Stomach (tissue), 9 donors: Measurements from ENCODE around the gene COQ6. TPM values are rescaled to one million over a fixed set of nuclear protein-coding genes. Genes with fewer than 3 reads are reported as not detected.

Source experiments
- DNase-seq, 2 donors: peaks; one replicate each; pipeline versions ENCODE4 v3.0.0 to v3.0.0-alpha.2; 2013 to 2019
- H3K27ac ChIP-seq, 5 donors: fragments of 200-600 bp in 4 of 5; sonication (generic) in 4 of 5; one replicate each; pipeline ENCODE4 v1.5.1; 2013 to 2019; ENCODE audit warnings: mild to moderate bottlenecking in 1 of 5, moderate library complexity in 1 of 5
- H3K27me3 ChIP-seq, 3 donors: fragments of 200-600 bp; sonication (generic); one replicate each; pipeline ENCODE4 v1.5.1; 2017 to 2019; ENCODE audit warnings: mixed run types in 1 of 3
- H3K36me3 ChIP-seq, 4 donors: fragments of 200-600 bp; sonication (generic); 1 replicate in 3 of 4; 2 replicates in 1 of 4; pipeline ENCODE4 v1.5.1; 2016 to 2019
- H3K4me1 ChIP-seq, 4 donors: fragments of 200-600 bp; sonication (generic); one replicate each; pipeline ENCODE4 v1.5.1; 2016 to 2019
- H3K4me3 ChIP-seq, 4 donors: fragments of 200-600 bp; sonication (generic) in 3 of 4; one replicate each; pipeline ENCODE4 v1.5.1; 2016 to 2019; ENCODE audit warnings: mild to moderate bottlenecking in 1 of 4
- H3K9me3 ChIP-seq, 4 donors: fragments of 200-600 bp; sonication (generic); one replicate each; pipeline ENCODE4 v1.5.1; 2016 to 2019
- CTCF ChIP-seq, 7 experiments: fragments of 450-650 bp in 4 of 7; fragments of 200-600 bp in 3 of 7; sonication (generic) in 3 of 7; IDR thresholded peaks; one replicate each; pipeline ENCODE4 v1.5.1; 2016 to 2019; ENCODE audit warnings: antibody characterized with exemption in 7 of 7, control low read depth in 2 of 7, mild to moderate bottlenecking in 1 of 7
- EP300 ChIP-seq: sonication (generic); formaldehyde crosslinking; IDR thresholded peaks from one replicate; pipeline ENCODE4 v1.6.1; 2017; ENCODE audit warnings: antibody characterized with exemption
- POLR2A ChIP-seq, 4 donors: fragments of 450-650 bp; IDR thresholded peaks; one replicate each; pipeline ENCODE4 v1.6.1; 2016; ENCODE audit warnings: antibody characterized with exemption in 4 of 4, control low read depth in 2 of 4, mild to moderate bottlenecking in 1 of 4, moderate library complexity in 1 of 4
- POLR2AphosphoS5 ChIP-seq, 3 donors: sonication (generic); formaldehyde crosslinking; IDR thresholded peaks; one replicate each; pipeline ENCODE4 v1.6.1; 2016; ENCODE audit warnings: antibody characterized with exemption in 3 of 3
- WGBS, 5 donors: extraction: QIAGEN DNeasy Blood & Tissue Kit in 3 of 5; methylation state at CpG; one replicate each; pipeline versions ENCODE4 v1.1.5 to v1.1.7; 2013 to 2018; 5-methylcytosine and 5-hydroxymethylcytosine counted together
- intact Hi-C: fragments of 100-400 bp; cut with DNase I; formaldehyde crosslinking; loops from one replicate; pipeline ENCODE4 v1.15.1; 2023; ENCODE audit warnings: low total_unique reads
- polyA plus RNA-seq, 3 donors: library from polyadenylated mRNA; stranded (reverse); fragments of 200-250 nt; gene quantifications; one replicate each; pipeline ENCODE4 v1.2.3, GENCODE V29; 2013
- total RNA-seq, 5 donors: library from RNA; depleted of rRNA; stranded (reverse); fragments of >200 nt; gene quantifications; one replicate each; pipeline versions ENCODE4 v1.1.0 to v1.2.3, GENCODE V29; 2014 to 2016
- donor health status: healthy with polysubstance abuse.
- donor health status: Bipolar disorder and iron deficiency.
- donor health status: healthy.

Gene COQ6
- total and polyA plus RNA-seq, 8 donors: 10.5 to 83.0 (median 22.0) TPM

GRCh38 chr14:73995977-73996378, 45.9 kb downstream of the COQ6 start:
- WGBS, 5 donors: 32 to 62% (median 43%) methylated on average over 8 of the region's 8 CpGs
- Histone ChIP-seq H3K4me3 (no peak overlapping the region), H3K27ac (peak overlapping the region; percentile 28 to 62 (median 45)), H3K27me3 (no peaks in the 10 kb centered on the region), H3K36me3 (peaks cover 0 to 19% (median 9%) of the 10 kb centered on the region in 4 donors), H3K9me3 (no peaks in the 10 kb centered on the region), H3K4me1 (peaks cover 0 to 29% (median 17%) of the 10 kb centered on the region in 4 donors)
- peak in 1 of 3 donors; percentile 24 for TF ChIP-seq POLR2AphosphoS5 (IDR thresholded peaks at IDR 0.05)
- TF ChIP-seq CTCF (IDR thresholded peaks at IDR 0.05): no peak
- DNase-seq: peak; percentile 32 to 79
- intact Hi-C loops: no loop called here

GRCh38 chr14:73996731-73997107, 46.6 kb downstream of the COQ6 start:
- TF ChIP-seq CTCF (IDR thresholded peaks at IDR 0.05): no peak
- TF ChIP-seq EP300: no peak
- TF ChIP-seq POLR2A (IDR thresholded peaks at IDR 0.05): no peak
- no peak for TF ChIP-seq POLR2AphosphoS5 (IDR thresholded peaks at IDR 0.05)
- intact Hi-C loops: no loop called here
- peak in 1 of 2 donors; percentile 25 for DNase-seq
- H3K4me1 ChIP-seq: peaks cover 0 to 29% (median 17%) of the 10 kb centered on the region in 4 donors
- H3K36me3 ChIP-seq: peaks cover 0 to 15% (median 9%) of the 10 kb centered on the region in 4 donors
- H3K9me3 ChIP-seq: no peaks in the 10 kb centered on the region
- H3K27ac ChIP-seq: peak overlapping the region; percentile 28 to 62 (median 48)
- no peaks in the 10 kb centered on the region for H3K27me3 ChIP-seq
- 26 to 50% (median 34%) methylated on average over 2 of the region's 2 CpGs for WGBS, 5 donors
- no peak overlapping the region for H3K4me3 ChIP-seq

GRCh38 chr14:73997108-73997943, 47.2 kb downstream of the COQ6 start:
- H3K4me3 ChIP-seq: no peak overlapping the region
- H3K36me3 ChIP-seq: peaks cover 0 to 15% (median 9%) of the 10 kb centered on the region in 4 donors
- H3K27me3 ChIP-seq: no peaks in the 10 kb centered on the region
- TF ChIP-seq EP300 (no peak), POLR2AphosphoS5 (IDR thresholded peaks at IDR 0.05) (no peak), CTCF (IDR thresholded peaks at IDR 0.05) (no peak), POLR2A (IDR thresholded peaks at IDR 0.05) (no peak)
- no peaks in the 10 kb centered on the region for H3K9me3 ChIP-seq
- whole genome bisulfite sequencing, 5 donors: 46 to 75% (median 67%) methylated on average over 1 of the region's 1 CpG
- peak in 1 of 2 donors; percentile 21 for DNase-seq
- H3K4me1 ChIP-seq: peaks cover 0 to 29% (median 17%) of the 10 kb centered on the region in 4 donors
- H3K27ac ChIP-seq: peak overlapping the region; percentile 28 to 62 (median 48)
- intact Hi-C loops: no loop called here

GRCh38 chr14:73997944-73998447, 47.9 kb downstream of the COQ6 start:
- 31 to 63% (median 49%) methylated on average over 7 of the region's 7 CpGs for WGBS, 5 donors

More at GRCh38 chr14:73997944-73998447, 47.9 kb downstream of the COQ6 start:
- TF ChIP-seq POLR2A (IDR thresholded peaks at IDR 0.05): no peak
- no peak for TF ChIP-seq CTCF (IDR thresholded peaks at IDR 0.05)
- no peak for TF ChIP-seq EP300
- TF ChIP-seq POLR2AphosphoS5 (IDR thresholded peaks at IDR 0.05): no peak
- intact Hi-C loops: no loop called here
- H3K4me1 ChIP-seq: peaks cover 0 to 29% (median 17%) of the 10 kb centered on the region in 4 donors
- H3K4me3 ChIP-seq: no peak overlapping the region
- peak overlapping the region in 3 of 5 donors; percentile 18 to 61 (median 32) for H3K27ac ChIP-seq
- H3K36me3 ChIP-seq: peaks cover 0 to 22% (median 11%) of the 10 kb centered on the region in 4 donors
- H3K27me3 ChIP-seq: no peaks in the 10 kb centered on the region
- H3K9me3 ChIP-seq: no peaks in the 10 kb centered on the region
- DNase-seq: peak in 1 of 2 donors; percentile 26
